Naive thymus-derived CD8-positive, alpha-beta T cell (primary cell): ENCODE measurements around the gene TMEM150A. TPM values are rescaled to one million over a fixed set of nuclear protein-coding genes. Genes with fewer than 3 reads are reported as not detected.
"Not testable (repeated sequence)": the region's sequence is repeated elsewhere in the genome, so short reads cannot be mapped to it uniquely, and the experiment has no call there.

Experiments
- ATAC-seq, 2 donors: fragments of 150-1000 bp; cut with Tn5 transposase in 1 of 2; sonication (Bioruptor Pico), chemical (Tn5 transposase) in 1 of 2; 1 replicate in 1 of 2; 2 replicates in 1 of 2; pipeline ENCODE4 v1.10.0; 2021; ENCODE audit warnings: mild to moderate bottlenecking in 2 of 2, moderate library complexity in 2 of 2
- POLR2A ChIA-PET: fragments of 350-600 bp; sonication (Branson Sonifier 250); formaldehyde crosslinking; loops from one replicate; lab custom pipeline; 2021; ENCODE audit warnings: antibody characterized with exemption; lab: Charles Lee
- DNase-seq, 10 donors: peaks; one replicate each; pipeline versions ENCODE4 v3.0.0 to v3.0.0-alpha.2; 2020 to 2022
- H3K27ac Mint-ChIP-seq, 10 donors: one replicate each; pipeline ENCODE4 v1.8.0; 2020 to 2022; ENCODE audit warnings: mild to moderate bottlenecking in 10 of 10, mixed read lengths in 10 of 10, moderate library complexity in 4 of 10, inconsistent platforms in 1 of 10
- H3K27me3 Mint-ChIP-seq, 5 donors: one replicate each; pipeline ENCODE4 v1.8.0; 2021 to 2022; ENCODE audit warnings: mixed read lengths in 5 of 5
- H3K36me3 Mint-ChIP-seq, 3 donors: one replicate each; pipeline ENCODE4 v1.8.0; 2020 to 2022; ENCODE audit warnings: mixed read lengths in 3 of 3, mild to moderate bottlenecking in 2 of 3, inconsistent platforms in 1 of 3
- H3K4me1 Mint-ChIP-seq, 4 donors: one replicate each; pipeline ENCODE4 v1.8.0; 2021 to 2022; ENCODE audit warnings: mixed read lengths in 4 of 4
- H3K4me3 Mint-ChIP-seq, 10 donors: one replicate each; pipeline ENCODE4 v1.8.0; 2020 to 2022; ENCODE audit warnings: mild to moderate bottlenecking in 10 of 10, mixed read lengths in 10 of 10, moderate library complexity in 6 of 10, inconsistent platforms in 1 of 10
- H3K9me3 Mint-ChIP-seq, 9 donors: one replicate each; pipeline ENCODE4 v1.8.0; 2020 to 2022; ENCODE audit warnings: mixed read lengths in 9 of 9, mild to moderate bottlenecking in 3 of 9, inconsistent platforms in 1 of 9, moderate library complexity in 1 of 9
- polyA plus RNA-seq, 3 donors: library from polyadenylated mRNA; unstranded; fragments of 300-500 nt; fragmentation: Illumina TruSeq; gene quantifications; one replicate each; pipeline ENCODE4 v1.2.3, GENCODE V29; 2021
- total RNA-seq, 8 experiments: library from RNA in 2 of 8; stranded (reverse) in 2 of 8; gene quantifications; one replicate each; pipeline ENCODE4 v1.2.3 and lab custom pipeline; 2021 to 2026

The TMEM150A gene
- total and polyA plus RNA-seq, 5 experiments from 2014 or later = 11.6 to 15.9 (median 14.1) TPM

GRCh38 chr2:85560403-85560726 is 42.1 kb downstream of the TMEM150A start:
- peaks cover 0 to 18% (median 0%) of the 10 kb centered on the region in 3 donors for H3K36me3 Mint-ChIP-seq
- H3K9me3 Mint-ChIP-seq = not testable (repeated sequence)
- POLR2A ChIA-PET = interaction anchor here (0.8 to 14.9 kb wide), 13 partner anchors 17 to 233 kb away, joined by 3 to 144 read pairs (median 7); partner anchors contain the start of genes C2orf68, MAT2A, RNF181 and SH2D6

GRCh38 chr2:85558160-85558559 is 44.3 kb downstream of the TMEM150A start:
- Mint-ChIP-seq H3K9me3 (no peaks in the 10 kb centered on the region), H3K27ac (peak overlapping the region in 2 of 10 donors; percentile 28 to 53), H3K4me3 (no peak overlapping the region)

More at GRCh38 chr2:85560403-85560726, 42.1 kb downstream of the TMEM150A start:
- not testable (repeated sequence) for DNase-seq, H3K27me3 Mint-ChIP-seq, ATAC-seq
- peaks cover 9 to 37% (median 33%) of the 10 kb centered on the region in 4 donors for H3K4me1 Mint-ChIP-seq
- peak overlapping the region; percentile 91 to 99 (median 97) for H3K4me3 Mint-ChIP-seq
- peak overlapping the region; percentile 72 to 99 (median 97) for H3K27ac Mint-ChIP-seq

GRCh38 chr2:85557130-85557529 is 45.4 kb downstream of the TMEM150A start:
- no peak overlapping the region for H3K4me3 Mint-ChIP-seq
- H3K9me3 Mint-ChIP-seq = no peaks in the 10 kb centered on the region
- peaks cover 11 to 37% (median 31%) of the 10 kb centered on the region in 4 donors for H3K4me1 Mint-ChIP-seq
- H3K36me3 Mint-ChIP-seq = peaks cover under 1 to 49% (median 2%) of the 10 kb centered on the region in 3 donors
- H3K27me3 Mint-ChIP-seq = no peaks in the 10 kb centered on the region
- POLR2A ChIA-PET = interaction anchor here (0.7 to 14.9 kb wide), 3 partner anchors 18 to 138 kb away, joined by 3 to 144 read pairs (median 3); partner anchors contain the start of genes MAT2A and SH2D6
- DNase-seq (no peak), ATAC-seq (no peak)
- no peak overlapping the region for H3K27ac Mint-ChIP-seq

More at GRCh38 chr2:85558160-85558559, 44.3 kb downstream of the TMEM150A start:
- ATAC-seq = no peak
- H3K36me3 Mint-ChIP-seq = peaks cover 0 to 38% (median 0%) of the 10 kb centered on the region in 3 donors
- POLR2A ChIA-PET = interaction anchor here (0.7 to 14.9 kb wide), 4 partner anchors 19 to 207 kb away, joined by 3 to 144 read pairs (median 4); partner anchors contain the start of genes C2orf68, MAT2A and RNF181
- H3K27me3 Mint-ChIP-seq = no peaks in the 10 kb centered on the region
- DNase-seq = no peak
- H3K4me1 Mint-ChIP-seq = peaks cover 9 to 34% (median 32%) of the 10 kb centered on the region in 4 donors

- ATAC-seq (no peak), DNase-seq (no peak)
- peak overlapping the region in 2 of 10 donors; percentile 17 to 39 for H3K27ac Mint-ChIP-seq
- H3K36me3 Mint-ChIP-seq = peaks cover 5 to 69% (median 13%) of the 10 kb centered on the region in 3 donors
- H3K9me3 Mint-ChIP-seq = no peaks in the 10 kb centered on the region
- H3K27me3 Mint-ChIP-seq = no peaks in the 10 kb centered on the region
- peaks cover 7 to 30% (median 20%) of the 10 kb centered on the region in 4 donors for H3K4me1 Mint-ChIP-seq
- no peak overlapping the region for H3K4me3 Mint-ChIP-seq
- POLR2A ChIA-PET = interaction anchor here (0.9 to 14.9 kb wide), 4 partner anchors 16 to 139 kb away, joined by 3 to 144 read pairs (median 4); partner anchors contain the start of genes MAT2A and SH2D6
Measured at GRCh38 chr2:85554980-85555612, 47.4 kb downstream of the TMEM150A start.

- POLR2A ChIA-PET = interaction anchor here (0.9 to 14.9 kb wide), 6 partner anchors 8 to 226 kb away, joined by 3 to 144 read pairs (median 8); partner anchors contain the start of genes GGCX, MAT2A, RNF181 and SH2D6
- H3K36me3 Mint-ChIP-seq = peaks cover 5 to 78% (median 13%) of the 10 kb centered on the region in 3 donors
- peak overlapping the region in 1 of 10 donors; percentile 80 for H3K27ac Mint-ChIP-seq
Measured at GRCh38 chr2:85553184-85553583, 49.3 kb downstream of the TMEM150A start.

GRCh38 chr2:85551698-85552678 is 50.5 kb downstream of the TMEM150A start:
- peaks cover 5 to 77% (median 13%) of the 10 kb centered on the region in 3 donors for H3K36me3 Mint-ChIP-seq
- peaks cover 4 to 7% (median 6%) of the 10 kb centered on the region in 4 donors for H3K4me1 Mint-ChIP-seq
- ATAC-seq = peak; percentile 97 to 99
- H3K27me3 Mint-ChIP-seq = no peaks in the 10 kb centered on the region
- peak overlapping the region in 8 of 10 donors; percentile 29 to 75 (median 50) for H3K27ac Mint-ChIP-seq
- H3K9me3 Mint-ChIP-seq = no peaks in the 10 kb centered on the region
- DNase-seq = peak; percentile 78 to 95 (median 90)
- POLR2A ChIA-PET = interaction anchor here (0.5 to 14.9 kb wide), 14 partner anchors 10 to 224 kb away, joined by 3 to 144 read pairs (median 4); partner anchors contain the start of genes GGCX, MAT2A, RNF181 and SH2D6
- no peak overlapping the region for H3K4me3 Mint-ChIP-seq

More at GRCh38 chr2:85553184-85553583, 49.3 kb downstream of the TMEM150A start:
- H3K4me1 Mint-ChIP-seq = peaks cover 5 to 13% (median 7%) of the 10 kb centered on the region in 4 donors
- DNase-seq (no peak), ATAC-seq (no peak)
- H3K4me3 Mint-ChIP-seq = no peak overlapping the region
- no peaks in the 10 kb centered on the region for H3K9me3 Mint-ChIP-seq
- H3K27me3 Mint-ChIP-seq = no peaks in the 10 kb centered on the region

GRCh38 chr2:85550486-85550885 is 52.0 kb downstream of the TMEM150A start:
- H3K27ac Mint-ChIP-seq = peak overlapping the region in 1 of 10 donors; percentile 26
- H3K36me3 Mint-ChIP-seq = peaks cover 5 to 74% (median 13%) of the 10 kb centered on the region in 3 donors
- no peak overlapping the region for H3K4me3 Mint-ChIP-seq

GRCh38 chr2:85549826-85550225 is 52.7 kb downstream of the TMEM150A start:
- POLR2A ChIA-PET = interaction anchor here (1.1 to 14.9 kb wide), 4 partner anchors 10 to 222 kb away, joined by 3 to 144 read pairs (median 42); partner anchors contain the start of genes MAT2A, SH2D6 and TGOLN2

More at GRCh38 chr2:85550486-85550885, 52.0 kb downstream of the TMEM150A start:
- ATAC-seq (no peak), DNase-seq (no peak)
- POLR2A ChIA-PET = interaction anchor here (1.1 to 14.9 kb wide), 6 partner anchors 11 to 223 kb away, joined by 3 to 144 read pairs (median 10); partner anchors contain the start of genes MAT2A, RNF181, SH2D6 and TGOLN2
- no peaks in the 10 kb centered on the region for H3K27me3 Mint-ChIP-seq
- H3K4me1 Mint-ChIP-seq = peaks cover 4 to 7% (median 6%) of the 10 kb centered on the region in 4 donors
- H3K9me3 Mint-ChIP-seq = no peaks in the 10 kb centered on the region

GRCh38 chr2:85549095-85549494 is 53.4 kb downstream of the TMEM150A start:
- Mint-ChIP-seq H3K27me3 (no peaks in the 10 kb centered on the region), H3K4me1 (peaks cover 5 to 12% (median 8%) of the 10 kb centered on the region in 4 donors), H3K36me3 (peaks cover 5 to 75% (median 17%) of the 10 kb centered on the region in 3 donors), H3K9me3 (no peaks in the 10 kb centered on the region), H3K27ac (peak overlapping the region in 1 of 10 donors; percentile 7), H3K4me3 (no peak overlapping the region)
- POLR2A ChIA-PET = interaction anchor here (7.2 to 14.9 kb wide), 2 partner anchors 10 to 129 kb away, joined by 79 to 144 read pairs; partner anchors contain the start of genes MAT2A and SH2D6
- DNase-seq = no peak
- ATAC-seq = no peak

More at GRCh38 chr2:85549826-85550225, 52.7 kb downstream of the TMEM150A start:
- no peaks in the 10 kb centered on the region for H3K9me3 Mint-ChIP-seq
- ATAC-seq (no peak), DNase-seq (no peak)
- H3K4me1 Mint-ChIP-seq = peaks cover 4 to 7% (median 6%) of the 10 kb centered on the region in 4 donors
- H3K36me3 Mint-ChIP-seq = peaks cover 5 to 74% (median 13%) of the 10 kb centered on the region in 3 donors
- no peak overlapping the region for H3K4me3 Mint-ChIP-seq
- peak overlapping the region in 1 of 10 donors; percentile 80 for H3K27ac Mint-ChIP-seq
- H3K27me3 Mint-ChIP-seq = no peaks in the 10 kb centered on the region

GRCh38 chr2:85548608-85548900 is 53.9 kb downstream of the TMEM150A start:
- no peaks in the 10 kb centered on the region for H3K9me3 Mint-ChIP-seq
- POLR2A ChIA-PET = interaction anchor here (0.8 to 14.9 kb wide), 3 partner anchors 9 to 221 kb away, joined by 3 to 144 read pairs (median 79); partner anchors contain the start of genes MAT2A, SH2D6 and TGOLN2
- H3K36me3 Mint-ChIP-seq = peaks cover 5 to 75% (median 19%) of the 10 kb centered on the region in 3 donors

More at GRCh38 chr2:85548608-85548900, 53.9 kb downstream of the TMEM150A start:
- DNase-seq (no peak), ATAC-seq (no peak)
- peaks cover 5 to 14% (median 9%) of the 10 kb centered on the region in 4 donors for H3K4me1 Mint-ChIP-seq
- no peak overlapping the region for H3K27ac Mint-ChIP-seq
- H3K27me3 Mint-ChIP-seq = no peaks in the 10 kb centered on the region
- no peak overlapping the region for H3K4me3 Mint-ChIP-seq
